Gastrocnemius medialis (tissue), 4 donors: ENCODE data around the gene TBX5. TPM values are rescaled to one million over a fixed set of nuclear protein-coding genes. Genes with fewer than 3 reads are reported as not detected.

Experiments used
- ATAC-seq, 2 donors: fragments of 150-250 bp; one replicate each; pipeline ENCODE4 v1.9.1; 2016
- DNase-seq, 2 donors: peaks; one replicate each; pipeline ENCODE4 v3.0.0-alpha.2; 2019
- H3K27ac ChIP-seq, 4 donors: fragments of 200-600 bp; sonication (generic); 1 replicate in 1 of 4; 2 replicates in 3 of 4; pipeline ENCODE4 v1.5.1; 2016 to 2018; ENCODE audit warnings: mild to moderate bottlenecking in 2 of 4, moderate library complexity in 1 of 4
- H3K27me3 ChIP-seq, 3 donors: fragments of 200-600 bp; sonication (generic) in 2 of 3; 1 replicate in 1 of 3; 2 replicates in 2 of 3; pipeline versions ENCODE4 v1.5.1 to v1.6.0; 2016 to 2019; ENCODE audit warnings: mild to moderate bottlenecking in 1 of 3, moderate library complexity in 1 of 3
- H3K36me3 ChIP-seq, 2 donors: fragments of 200-600 bp; sonication (generic) in 1 of 2; one replicate each; pipeline ENCODE4 v1.5.1; 2017 to 2018
- H3K4me1 ChIP-seq, 2 donors: fragments of 200-600 bp; sonication (generic) in 1 of 2; one replicate each; pipeline ENCODE4 v1.5.1; 2016 to 2017; ENCODE audit warnings: mild to moderate bottlenecking in 2 of 2
- H3K4me3 ChIP-seq, 4 donors: fragments of 200-600 bp; sonication (generic) in 3 of 4; 1 replicate in 1 of 4; 2 replicates in 3 of 4; pipeline ENCODE4 v1.5.1; 2016 to 2019; ENCODE audit warnings: mild to moderate bottlenecking in 2 of 4
- H3K9me3 ChIP-seq, 3 donors: fragments of 200-600 bp; sonication (generic) in 2 of 3; 1 replicate in 1 of 3; 2 replicates in 2 of 3; pipeline ENCODE4 v1.5.1; 2016 to 2019
- CTCF ChIP-seq, 5 experiments: fragments of 450-650 bp in 3 of 5; fragments of 200-600 bp in 2 of 5; sonication (generic) in 2 of 5; IDR thresholded peaks in 4 of 5; conservative IDR thresholded peaks in 1 of 5; 1 replicate in 4 of 5; 2 replicates in 1 of 5; pipeline ENCODE4 v1.5.1; 2016 to 2019; ENCODE audit warnings: antibody characterized with exemption in 5 of 5, mild to moderate bottlenecking in 3 of 5, moderate library complexity in 3 of 5
- POLR2A ChIP-seq, 2 donors: fragments of 450-650 bp; IDR thresholded peaks; one replicate each; pipeline ENCODE4 v1.6.1; 2017; ENCODE audit warnings: antibody characterized with exemption in 2 of 2, mild to moderate bottlenecking in 2 of 2, moderate library complexity in 2 of 2
- in situ Hi-C, 4 donors: fragments of 200-750 bp; cut with MboI; loops; one replicate each; pipeline versions ENCODE4 v1.15.0 to v1.8.0; 2017; ENCODE audit warnings: low sequenced_read_pairs in 4 of 4
- intact Hi-C: fragments of 100-400 bp; cut with DNase I; formaldehyde crosslinking; loops from one replicate; pipeline ENCODE4 v1.15.1; 2023; ENCODE audit warnings: low total_unique reads
- total RNA-seq, 4 donors: library from RNA; depleted of rRNA; stranded (reverse); fragments of >200 nt; gene quantifications; one replicate each; pipeline versions ENCODE4 v1.1.0 to v1.2.3, GENCODE V29; 2016

The TBX5 gene
- total RNA-seq, 4 donors from 2014 or later: not detected

GRCh38 chr12:114408471-114408885 lies 2.5 kb upstream of the TBX5 start:
- no peak for TF ChIP-seq CTCF (IDR thresholded peaks at IDR 0.05 in 4 of 5, conservative IDR thresholded peaks at IDR 0.05 in 1 of 5)
- no peak for TF ChIP-seq POLR2A (IDR thresholded peaks at IDR 0.05)
- Histone ChIP-seq H3K27ac (no peak overlapping the region), H3K9me3 (no peaks in the 10 kb centered on the region), H3K27me3 (peaks cover 66 to 96% (median 95%) of the 10 kb centered on the region in 3 donors), H3K36me3 (no peaks in the 10 kb centered on the region), H3K4me3 (peak overlapping the region in 1 of 4 donors; percentile 40), H3K4me1 (peaks cover 0 to 4% of the 10 kb centered on the region in 2 donors)
- in situ Hi-C loops (no loop called here), intact Hi-C loops (no loop called here)
- ATAC-seq: no peak
- no peak for DNase-seq

- H3K4me3 ChIP-seq: no peak overlapping the region
- in situ Hi-C loops: no loop called here
- no peaks in the 10 kb centered on the region for H3K9me3 ChIP-seq
- no peaks in the 10 kb centered on the region for H3K36me3 ChIP-seq
- intact Hi-C loops: no loop called here
- H3K4me1 ChIP-seq: peaks cover 0 to 4% of the 10 kb centered on the region in 2 donors
- no peak overlapping the region for H3K27ac ChIP-seq
- ATAC-seq: no peak
- TF ChIP-seq CTCF (IDR thresholded peaks at IDR 0.05 in 4 of 5, conservative IDR thresholded peaks at IDR 0.05 in 1 of 5): no peak
- H3K27me3 ChIP-seq: peaks cover 67 to 95% (median 94%) of the 10 kb centered on the region in 3 donors
- DNase-seq: no peak
Observed at GRCh38 chr12:114407842-114408411, 2.0 kb upstream of the TBX5 start.

- no peak for TF ChIP-seq CTCF (IDR thresholded peaks at IDR 0.05 in 4 of 5, conservative IDR thresholded peaks at IDR 0.05 in 1 of 5)
- Histone ChIP-seq H3K27ac (no peak overlapping the region), H3K4me1 (peaks cover 0 to 4% of the 10 kb centered on the region in 2 donors), H3K36me3 (no peaks in the 10 kb centered on the region), H3K4me3 (no peak overlapping the region), H3K9me3 (no peaks in the 10 kb centered on the region), H3K27me3 (peaks cover 67 to 95% (median 95%) of the 10 kb centered on the region in 3 donors)
- ATAC-seq: no peak
- no peak for DNase-seq
- intact Hi-C loops: no loop called here
- in situ Hi-C loops: no loop called here
Observed at GRCh38 chr12:114406984-114407841, 1.3 kb upstream of the TBX5 start.

- Histone ChIP-seq H3K27ac (no peak overlapping the region), H3K9me3 (no peaks in the 10 kb centered on the region), H3K27me3 (peaks cover 68 to 95% (median 94%) of the 10 kb centered on the region in 3 donors), H3K4me1 (peaks cover 0 to 4% of the 10 kb centered on the region in 2 donors), H3K36me3 (no peaks in the 10 kb centered on the region), H3K4me3 (no peak overlapping the region)
- no peak for DNase-seq
- intact Hi-C loops (no loop called here), in situ Hi-C loops (no loop called here)
- no peak for ATAC-seq
- TF ChIP-seq POLR2A (IDR thresholded peaks at IDR 0.05): no peak
- no peak for TF ChIP-seq CTCF (IDR thresholded peaks at IDR 0.05 in 4 of 5, conservative IDR thresholded peaks at IDR 0.05 in 1 of 5)
Observed at GRCh38 chr12:114406316-114406983, 506 bp upstream of the TBX5 start.
